Measurements from ENCODE around the gene ACTA2.

GRCh38 chr10:88908194-88908593, 44.4 kb downstream of the ACTA2 start:
- TF ChIP-seq CTCF (IDR thresholded peaks at IDR 0.05) (no peak), POLR2AphosphoS5 (IDR thresholded peaks at IDR 0.05) (no peak), POLR2A (IDR thresholded peaks at IDR 0.05; ENCODE audit: low read depth) (no peak), EP300 (IDR thresholded peaks at IDR 0.05) (no peak)

Data from esophagus muscularis mucosa (tissue), 4 donors.